GM21447 (cell line): ENCODE results near the gene GPR142.

Experiments used
- ATAC-seq: cut with Tn5 transposase; IDR thresholded peaks from one replicate; pipeline ENCODE4 v1.9.1; 2021; ENCODE audit not compliant: unreplicated experiment

GPR142 gene, protein sequence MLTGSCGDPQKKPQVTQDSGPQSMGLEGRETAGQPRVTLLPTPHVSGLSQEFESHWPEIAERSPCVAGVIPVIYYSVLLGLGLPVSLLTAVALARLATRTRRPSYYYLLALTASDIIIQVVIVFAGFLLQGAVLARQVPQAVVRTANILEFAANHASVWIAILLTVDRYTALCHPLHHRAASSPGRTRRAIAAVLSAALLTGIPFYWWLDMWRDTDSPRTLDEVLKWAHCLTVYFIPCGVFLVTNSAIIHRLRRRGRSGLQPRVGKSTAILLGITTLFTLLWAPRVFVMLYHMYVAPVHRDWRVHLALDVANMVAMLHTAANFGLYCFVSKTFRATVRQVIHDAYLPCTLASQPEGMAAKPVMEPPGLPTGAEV

DNA sequence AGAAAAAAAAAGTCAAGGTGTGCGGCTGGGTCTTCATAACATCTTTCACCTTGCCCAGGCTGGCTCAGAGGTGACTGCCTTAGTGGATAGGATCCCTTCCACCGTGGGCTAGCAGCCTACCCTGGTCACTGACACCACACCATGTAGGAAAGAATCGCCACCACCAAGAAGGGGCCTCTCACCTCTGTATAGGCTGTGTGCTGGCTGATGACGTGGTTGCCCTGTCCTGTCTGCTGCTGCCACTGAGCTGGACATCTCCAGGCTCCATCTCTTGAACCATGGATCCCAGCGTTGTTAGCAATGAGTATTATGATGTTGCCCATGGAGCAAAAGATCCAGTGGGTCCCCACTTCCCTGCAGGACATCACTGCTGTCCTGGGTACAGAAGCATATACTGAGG is at the start of gene GPR142:
Gene GPR142 (plus strand): TSS at position 301 of the 400 bp plus-strand sequence. CDS start 2,035 bp downstream, outside the sequence.
- ATAC-seq, result no peak

- no peak for ATAC-seq
Observed at GRCh38 chr17:74318391-74318790, 48.9 kb upstream of the GPR142 start.

DNA sequence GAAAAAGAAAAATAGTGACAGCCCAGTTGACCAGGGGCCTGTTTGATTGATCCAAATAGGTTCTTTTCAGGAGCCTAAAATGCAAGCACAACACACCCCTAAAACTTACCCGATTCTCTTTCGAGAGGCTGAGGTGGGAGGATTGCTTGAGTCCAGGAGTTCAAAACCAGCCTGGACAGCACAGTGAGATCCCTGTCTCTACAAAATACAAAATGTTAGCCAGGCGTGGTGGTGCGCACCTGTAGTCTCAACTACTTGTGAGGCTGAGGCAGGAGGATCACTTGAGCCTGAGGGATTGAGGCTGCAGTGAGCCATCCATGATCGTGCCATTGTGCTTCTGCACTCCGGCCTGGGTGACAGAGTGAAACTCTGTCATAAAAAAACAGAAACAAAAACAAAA is 42.8 kb upstream of the GPR142 start:
- no peak for ATAC-seq

DNA sequence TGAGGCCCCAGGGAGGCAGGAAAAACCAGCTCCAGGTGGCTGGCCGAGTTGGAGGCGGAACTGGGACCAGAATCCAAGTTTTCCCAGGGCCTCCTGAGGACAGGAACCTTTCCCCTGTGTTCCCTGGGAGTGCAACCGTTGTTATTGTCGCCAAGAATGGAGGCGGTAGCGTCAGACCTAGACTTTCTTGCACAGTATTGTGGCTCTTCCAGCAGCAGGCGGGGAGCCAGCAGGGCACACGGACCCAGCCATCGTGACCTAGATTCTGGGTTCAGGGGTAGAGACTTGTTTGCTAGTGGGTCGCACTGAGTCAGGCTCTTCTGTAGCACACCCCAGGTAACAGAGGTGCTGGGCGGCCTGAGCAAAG is 41.9 kb upstream of the GPR142 start:
- no peak for ATAC-seq

DNA sequence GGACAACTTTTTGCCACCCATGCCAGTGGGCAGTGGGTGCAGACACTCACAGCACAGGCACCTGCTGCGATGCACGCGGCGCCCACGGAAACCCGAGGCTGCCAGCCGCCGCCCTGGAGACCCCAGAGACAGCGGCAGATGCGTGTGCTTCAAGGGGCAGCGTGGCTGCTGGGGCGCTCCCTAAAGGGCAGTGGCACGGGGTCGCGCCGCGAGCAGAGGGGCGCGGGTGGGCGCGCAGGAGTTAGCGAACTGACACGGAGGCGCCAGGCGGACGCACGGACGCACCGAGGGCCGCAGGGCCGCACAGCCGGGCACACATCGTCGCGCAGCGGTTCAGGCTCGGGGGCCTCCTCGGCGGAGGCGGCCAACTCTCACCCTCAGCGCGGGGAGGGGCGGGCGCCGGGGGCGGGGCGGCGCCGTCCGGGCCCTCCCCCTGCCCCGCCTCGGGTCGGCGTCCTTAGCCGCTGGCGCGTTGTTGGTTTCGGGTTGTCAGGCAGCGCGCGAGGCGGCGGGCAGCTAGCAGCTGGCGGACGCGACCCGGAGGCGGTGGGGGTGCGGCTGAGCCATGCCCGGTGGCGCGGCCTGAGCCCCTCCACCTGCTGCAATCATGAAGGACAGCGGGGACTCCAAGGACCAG is 41.4 kb upstream of the GPR142 start, which contains the start of gene KIF19:
Gene KIF19 (plus strand): TSS at position 484 of the 637 bp plus-strand sequence. CDS start 124 bp downstream, at position 608.
- ATAC-seq, result no peak

GRCh38 chr17:74326506-74326905 is 40.8 kb upstream of the GPR142 start:
- no peak for ATAC-seq

DNA sequence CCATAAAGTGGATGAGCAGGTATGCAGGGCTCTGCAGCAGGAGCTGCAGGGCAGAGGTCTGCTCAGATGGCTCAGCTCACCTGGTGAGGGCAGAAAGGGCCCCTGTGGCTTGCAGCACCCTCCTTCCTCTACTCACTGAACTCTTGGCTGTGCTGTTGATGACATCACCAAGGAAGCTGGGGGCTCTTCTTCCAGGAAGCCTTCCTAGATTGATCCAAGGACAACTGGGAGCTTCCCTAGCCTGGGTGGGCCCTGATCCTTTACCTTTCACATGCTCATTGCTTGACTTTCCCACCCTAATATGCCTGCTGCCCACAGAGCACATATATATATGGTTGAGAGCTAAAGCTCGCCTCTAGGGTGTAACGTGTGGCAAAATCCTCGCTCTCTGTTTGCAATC is 38.8 kb upstream of the GPR142 start:
- ATAC-seq, result no peak

GRCh38 chr17:74329378-74329777 is 37.9 kb upstream of the GPR142 start:
- no peak for ATAC-seq

GRCh38 chr17:74330446-74330845 is 36.9 kb upstream of the GPR142 start:
- ATAC-seq, result no peak

DNA sequence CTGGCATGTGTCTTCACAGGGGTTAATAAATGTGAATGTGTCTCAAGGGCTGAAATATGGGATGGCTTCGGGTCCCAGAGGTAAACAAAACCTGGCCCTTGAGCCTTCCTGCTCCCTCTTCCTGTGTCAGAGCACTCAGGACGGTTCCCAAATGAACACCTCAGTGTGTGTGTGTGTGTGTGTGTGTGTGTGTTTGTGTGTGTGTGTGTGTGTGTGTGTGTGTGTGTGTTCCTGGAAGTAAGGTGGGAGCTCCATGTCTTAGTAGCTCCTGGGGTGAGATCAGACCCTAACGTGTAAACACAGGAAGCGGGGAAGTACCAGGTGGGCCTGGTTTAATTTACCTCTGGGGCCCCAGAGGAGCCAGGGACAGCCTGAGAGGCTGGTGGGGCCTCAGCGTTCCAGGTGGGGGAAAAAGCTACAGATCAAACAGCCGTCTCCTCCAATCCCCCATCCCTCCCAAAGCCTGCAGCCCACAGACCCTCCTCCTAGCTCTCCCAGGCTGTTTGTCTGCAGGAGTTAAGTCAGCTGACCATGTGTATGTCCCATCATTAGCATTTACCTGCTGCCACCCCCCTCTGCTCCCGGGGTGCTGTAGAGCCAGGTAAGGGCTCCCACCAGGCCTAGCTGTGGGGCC is 35.2 kb upstream of the GPR142 start:
- ATAC-seq, result no peak

DNA sequence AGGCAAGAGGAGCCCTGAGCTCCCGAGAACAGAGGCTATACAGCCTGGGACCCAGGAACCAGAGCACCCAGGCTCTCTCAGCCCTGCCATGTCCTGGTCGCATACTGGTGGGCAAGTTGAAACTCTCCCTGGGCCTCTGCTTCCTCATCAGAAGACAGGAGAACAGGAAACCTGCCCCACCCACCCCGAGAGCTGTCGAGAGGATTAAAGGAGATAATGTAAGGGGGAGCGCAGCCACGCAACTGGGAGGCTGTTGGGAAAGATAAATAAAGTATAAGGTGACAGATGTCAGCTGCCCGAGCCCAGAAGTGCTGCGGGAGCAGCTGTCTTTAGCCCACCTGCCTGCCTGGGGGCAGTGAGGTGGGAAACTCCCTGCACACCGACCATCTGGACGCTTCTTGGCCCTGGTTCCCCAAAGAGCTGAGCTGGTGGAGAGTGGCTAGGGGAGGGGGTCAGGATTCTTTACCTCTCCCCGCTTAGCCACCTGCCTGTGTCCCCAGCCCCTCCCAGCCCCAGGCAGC is 34.5 kb upstream of the GPR142 start:
- no peak for ATAC-seq

DNA sequence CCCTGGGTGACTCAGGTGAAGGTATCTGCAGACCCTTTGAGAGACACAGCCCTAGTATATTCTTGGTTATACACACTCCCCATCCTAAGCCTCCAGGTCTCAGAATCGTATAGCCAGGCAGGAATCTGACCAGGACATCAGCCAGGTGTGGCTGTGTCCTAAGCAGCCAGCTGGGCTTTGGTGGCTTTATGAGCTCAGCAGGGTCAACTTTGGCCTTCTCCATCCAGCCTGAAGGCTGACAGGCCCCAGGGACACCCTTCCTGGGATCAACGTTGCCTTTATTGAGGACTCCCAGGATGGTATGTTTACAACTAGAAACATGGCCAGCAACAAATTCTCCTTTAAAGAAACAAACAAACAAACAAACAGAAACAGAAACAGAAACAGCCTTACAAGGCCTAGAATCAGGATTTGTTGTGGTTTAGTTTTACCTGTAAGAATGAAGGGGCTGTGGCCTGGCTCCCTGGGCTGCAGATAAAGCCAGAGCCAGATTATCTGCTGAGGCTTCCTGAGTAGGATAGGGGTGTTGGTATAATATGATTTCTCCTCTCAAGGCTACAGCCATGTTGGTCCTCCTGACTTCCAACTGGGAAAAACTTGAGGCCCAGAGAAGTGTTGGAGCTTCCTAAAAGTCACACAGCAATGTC is 32.8 kb upstream of the GPR142 start:
- ATAC-seq, result no peak

- no peak for ATAC-seq
Observed at GRCh38 chr17:74335529-74336062, 31.7 kb upstream of the GPR142 start.

GRCh38 chr17:74336307-74336706 is 31.0 kb upstream of the GPR142 start:
- no peak for ATAC-seq

- ATAC-seq, result no peak
Observed at GRCh38 chr17:74337834-74338500, 29.3 kb upstream of the GPR142 start.

GRCh38 chr17:74339537-74340195 is 27.6 kb upstream of the GPR142 start:
- no peak for ATAC-seq

- ATAC-seq, result no peak
Observed at GRCh38 chr17:74340470-74341023, 26.8 kb upstream of the GPR142 start.

GRCh38 chr17:74342224-74342623 is 25.1 kb upstream of the GPR142 start:
- ATAC-seq, result no peak

DNA sequence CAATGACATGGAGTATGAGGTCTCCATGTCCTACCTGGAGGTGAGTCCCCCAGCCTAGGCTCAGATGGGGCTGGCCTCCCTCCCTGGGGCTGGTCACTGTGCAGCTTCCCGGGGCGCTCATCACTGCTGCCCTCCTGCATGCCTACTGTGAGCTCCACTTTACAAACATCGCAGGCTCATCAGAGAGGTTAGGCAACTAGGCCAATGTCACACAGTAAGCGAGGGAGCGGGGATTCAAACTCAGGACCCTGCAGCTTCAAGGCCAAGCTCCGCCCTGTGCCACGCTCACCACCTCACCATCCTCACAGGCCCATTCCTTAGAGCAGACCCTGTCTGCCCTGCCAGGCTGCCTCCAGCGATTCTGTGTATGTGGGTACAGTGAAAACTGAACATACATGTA is 24.2 kb upstream of the GPR142 start:
- ATAC-seq, result no peak
